Neural cell (in vitro differentiated cells): Measurements from ENCODE around the gene KRTAP10-6.

Experiments
- CTCF ChIP-seq: fragments of 450-650 bp; IDR thresholded peaks from 2 replicates; pipeline ENCODE4 v1.5.1; 2014; ENCODE audit warnings: antibody characterized with exemption, mild to moderate bottlenecking, moderate library complexity; ENCODE audit not compliant: poor library complexity, severe bottlenecking
- EZH2 ChIP-seq: fragments of 200-600, 300-800 bp; shearing (Covaris generic), sonication (generic); IDR thresholded peaks from 2 replicates; pipeline ENCODE4 v1.6.1; 2014; ENCODE audit warnings: antibody characterized with exemption, low read length, borderline replicate concordance, mild to moderate bottlenecking; ENCODE audit not compliant: insufficient read depth, poor library complexity, severe bottlenecking
- POLR2AphosphoS5 ChIP-seq: IDR thresholded peaks from 2 replicates; pipeline ENCODE4 v1.6.1; 2012
- REST ChIP-seq: IDR thresholded peaks from 2 replicates; pipeline ENCODE4 v1.6.1; 2012; ENCODE audit warnings: borderline replicate concordance
- TAF1 ChIP-seq: IDR thresholded peaks from 2 replicates; pipeline ENCODE4 v1.6.1; 2012; ENCODE audit warnings: low read depth

DNA sequence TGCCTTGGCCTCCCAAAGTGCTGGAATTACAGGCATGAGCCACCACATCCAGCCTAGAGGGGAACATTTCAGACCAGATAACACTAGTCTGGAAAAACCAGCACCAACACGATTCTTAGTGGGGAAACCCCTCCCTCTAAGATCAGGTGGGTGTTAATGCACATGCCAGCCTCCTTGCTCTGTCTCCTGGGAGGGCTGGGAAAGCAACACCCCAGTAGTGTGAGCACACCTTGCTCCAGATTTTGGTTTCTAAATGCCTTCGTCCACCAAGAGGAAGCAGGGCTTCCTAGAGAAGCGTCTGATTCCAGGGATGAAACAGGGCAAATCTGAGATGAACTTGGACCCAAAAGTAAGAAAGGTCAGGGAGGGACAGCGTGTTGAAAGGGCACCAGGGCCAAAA lies 21.0 kb downstream of the KRTAP10-6 start:
- TF ChIP-seq CTCF: no peak
- no peak for TF ChIP-seq POLR2AphosphoS5
- no peak for TF ChIP-seq EZH2
- TF ChIP-seq REST: no peak
- TF ChIP-seq TAF1: no peak
